ENCODE measurements around the gene CHRNA9.

- TF ChIP-seq CTCF (conservative IDR thresholded peaks at IDR 0.05; ENCODE audit: low read length) (no peak), EZH2phosphoT487 (IDR thresholded peaks at IDR 0.05; ENCODE audit: borderline replicate concordance, low read depth, low read length) (no peak)
Measured at GRCh38 chr4:40375620-40376019, 40.5 kb downstream of the CHRNA9 start.
